ENCODE results near the gene SRRT.
A peak's percentile ranks its signal among the peaks of the same experiment; 100 is the strongest.

Gene SRRT

GRCh38 chr7:100861616-100861985, 13.3 kb upstream of the SRRT start:
- Mint-ChIP-seq H3K9me3 (no peaks in the 10 kb centered on the region), H3K4me1 (peaks cover 10% of the 10 kb centered on the region), H3K36me3 (ENCODE audit: low read depth) (peaks cover 20% of the 10 kb centered on the region), H3K27me3 (ENCODE audit: low read depth) (peaks cover 21% of the 10 kb centered on the region), H3K27ac (no peak overlapping the region), H3K4me3 (no peak overlapping the region)
- TF ChIP-seq CTCF (IDR thresholded peaks at IDR 0.05; ENCODE audit: unreplicated experiment in 3 of 3), result no peak

GRCh38 chr7:100863406-100863950, 11.4 kb upstream of the SRRT start:
- peaks cover 22% of the 10 kb centered on the region for H3K4me1 Mint-ChIP-seq
- no peaks in the 10 kb centered on the region for H3K9me3 Mint-ChIP-seq
- H3K27ac Mint-ChIP-seq, result peak overlapping the region; percentile 17 to 75 (median 63)
- H3K4me3 Mint-ChIP-seq, result peak overlapping the region; percentile 16 to 69 (median 19)
- H3K36me3 Mint-ChIP-seq (ENCODE audit: low read depth), result peaks cover 19% of the 10 kb centered on the region
- peaks cover 23% of the 10 kb centered on the region for H3K27me3 Mint-ChIP-seq (ENCODE audit: low read depth)
- no peak for TF ChIP-seq CTCF (IDR thresholded peaks at IDR 0.05; ENCODE audit: unreplicated experiment in 3 of 3)

GRCh38 chr7:100864263-100864845, 10.5 kb upstream of the SRRT start:
- H3K36me3 Mint-ChIP-seq (ENCODE audit: low read depth), result peaks cover 19% of the 10 kb centered on the region
- H3K4me1 Mint-ChIP-seq, result peaks cover 22% of the 10 kb centered on the region
- no peaks in the 10 kb centered on the region for H3K9me3 Mint-ChIP-seq
- peak overlapping the region in 2 of 3 experiments; percentile 24 to 36 for H3K27ac Mint-ChIP-seq
- peaks cover 19% of the 10 kb centered on the region for H3K27me3 Mint-ChIP-seq (ENCODE audit: low read depth)
- H3K4me3 Mint-ChIP-seq, result peak overlapping the region in 1 of 3 experiments; percentile 18
- TF ChIP-seq CTCF (IDR thresholded peaks at IDR 0.05; ENCODE audit: unreplicated experiment in 3 of 3), result no peak

GRCh38 chr7:100865372-100865911, 9.5 kb upstream of the SRRT start:
- TF ChIP-seq CTCF (IDR thresholded peaks at IDR 0.05; ENCODE audit: unreplicated experiment in 3 of 3), result no peak
- peaks cover 22% of the 10 kb centered on the region for H3K4me1 Mint-ChIP-seq
- peaks cover 14% of the 10 kb centered on the region for H3K36me3 Mint-ChIP-seq (ENCODE audit: low read depth)
- H3K27ac Mint-ChIP-seq, result peak overlapping the region; percentile 68 to 72 (median 69)
- peaks cover 15% of the 10 kb centered on the region for H3K27me3 Mint-ChIP-seq (ENCODE audit: low read depth)
- H3K9me3 Mint-ChIP-seq, result no peaks in the 10 kb centered on the region
- peak overlapping the region; percentile 62 to 78 (median 64) for H3K4me3 Mint-ChIP-seq

GRCh38 chr7:100865938-100866728, 8.8 kb upstream of the SRRT start:
- H3K4me1 Mint-ChIP-seq, result peaks cover 22% of the 10 kb centered on the region
- H3K36me3 Mint-ChIP-seq (ENCODE audit: low read depth), result peaks cover 14% of the 10 kb centered on the region
- H3K4me3 Mint-ChIP-seq, result peak overlapping the region; percentile 95 to 100 (median 98)
- H3K9me3 Mint-ChIP-seq, result no peaks in the 10 kb centered on the region
- no peak for TF ChIP-seq CTCF (IDR thresholded peaks at IDR 0.05; ENCODE audit: unreplicated experiment in 3 of 3)
- peak overlapping the region in 1 of 3 experiments; percentile 98 for H3K27ac Mint-ChIP-seq
- H3K27me3 Mint-ChIP-seq (ENCODE audit: low read depth), result peaks cover 11% of the 10 kb centered on the region
